ENCODE measurements around the gene DNLZ.

Gene DNLZ

GRCh38 chr9:136346927-136347465, 16.5 kb downstream of the DNLZ start:
- no peak for DNase-seq (ENCODE audit: low spot score)
- Histone ChIP-seq H3K27ac (peak overlapping the region in 1 of 2 donors; percentile 90), H3K4me3 (peak overlapping the region; percentile 30)
- no peak for TF ChIP-seq CTCF (IDR thresholded peaks at IDR 0.05)

- peak overlapping the region; percentile 67 for H3K4me3 ChIP-seq
- TF ChIP-seq CTCF (IDR thresholded peaks at IDR 0.05): no peak
- peak overlapping the region; percentile 15 to 90 for H3K27ac ChIP-seq
- no peak for DNase-seq (ENCODE audit: low spot score)
Measured at GRCh38 chr9:136346157-136346481, 17.4 kb downstream of the DNLZ start.

GRCh38 chr9:136345281-136346156, 18.0 kb downstream of the DNLZ start:
- peak; percentile 88 for DNase-seq (ENCODE audit: low spot score)
- no peak for TF ChIP-seq CTCF (IDR thresholded peaks at IDR 0.05)
- Histone ChIP-seq H3K27ac (peak overlapping the region; percentile 15 to 90), H3K4me3 (peak overlapping the region; percentile 67)

- TF ChIP-seq CTCF (IDR thresholded peaks at IDR 0.05): no peak
- Histone ChIP-seq H3K27ac (peak overlapping the region; percentile 11 to 90), H3K4me3 (peak overlapping the region; percentile 67)
Measured at GRCh38 chr9:136344544-136345280, 18.8 kb downstream of the DNLZ start.

GRCh38 chr9:136343884-136344269, 19.7 kb downstream of the DNLZ start:
- Histone ChIP-seq H3K4me3 (no peak overlapping the region), H3K27ac (peak overlapping the region in 1 of 2 donors; percentile 76)
- DNase-seq (ENCODE audit: low spot score): no peak
- no peak for TF ChIP-seq CTCF (IDR thresholded peaks at IDR 0.05)

More at GRCh38 chr9:136344544-136345280, 18.8 kb downstream of the DNLZ start:
- DNase-seq (ENCODE audit: low spot score): no peak

- DNase-seq (ENCODE audit: low spot score): no peak
- Histone ChIP-seq H3K4me3 (peak overlapping the region; percentile 70), H3K27ac (peak overlapping the region in 1 of 2 donors; percentile 76)
- TF ChIP-seq CTCF (IDR thresholded peaks at IDR 0.05): no peak
Measured at GRCh38 chr9:136343121-136343883, 20.2 kb downstream of the DNLZ start.

Measured in coronary artery (tissue), 2 donors.